Right cardiac atrium (tissue), 5 donors: ENCODE data around the gene SCNN1B. TPM values are rescaled to one million over a fixed set of nuclear protein-coding genes. Genes with fewer than 3 reads are reported as not detected.
"Not testable (repeated sequence)": the region's sequence is repeated elsewhere in the genome, so short reads cannot be mapped to it uniquely, and the experiment has no call there.

ENCODE experiments used
- ATAC-seq, 2 donors: fragments of 200-7000 bp; cut with Tn5 transposase; one replicate each; pipeline versions ENCODE4 v1.8.0 to v1.9.1; 2020; ENCODE audit warnings: moderate library complexity in 2 of 2, mild to moderate bottlenecking in 1 of 2
- DNase-seq, 3 donors: peaks; one replicate each; pipeline ENCODE4 v3.0.0-alpha.2; 2020
- H3K27ac ChIP-seq: one replicate; pipeline ENCODE4 v1.5.1; 2013; ENCODE audit warnings: mild to moderate bottlenecking, low read length, control low read depth, moderate library complexity
- H3K27me3 ChIP-seq: one replicate; pipeline ENCODE4 v1.6.1; 2013; ENCODE audit not compliant: control insufficient read depth, insufficient read depth
- H3K4me1 ChIP-seq: one replicate; pipeline ENCODE4 v1.6.1; 2013; ENCODE audit warnings: low read length; ENCODE audit not compliant: control insufficient read depth, insufficient read depth
- H3K4me3 ChIP-seq: one replicate; pipeline ENCODE4 v1.5.1; 2013; ENCODE audit warnings: low read length, control low read depth
- H3K9me3 ChIP-seq: one replicate; pipeline ENCODE4 v1.6.1; 2013; ENCODE audit warnings: low read length; ENCODE audit not compliant: control insufficient read depth
- WGBS: extraction: QIAGEN DNeasy Blood & Tissue Kit; methylation state at CpG from one replicate; pipeline ENCODE4 v1.1.7; 2013; 5-methylcytosine and 5-hydroxymethylcytosine counted together
- intact Hi-C, 4 donors: fragments of 100-400 bp; cut with DNase I; formaldehyde crosslinking; loops; one replicate each; pipeline versions ENCODE4 v1.11.0 to v1.14.0; 2022 to 2023
- polyA plus RNA-seq: library from polyadenylated mRNA; stranded (reverse); fragments of 200-250 nt; gene quantifications from one replicate; pipeline ENCODE4 v1.2.3, GENCODE V29; 2013
- total RNA-seq, 4 donors: library from RNA; stranded (reverse); fragmentation: NEBNext Ultra II Directional; extraction: Animal tissue kit (Norgen Biotek cat#: 25700); gene quantifications; one replicate each; pipeline ENCODE4 v1.2.1, GENCODE V29; 2021
- donor health status: healthy with polysubstance abuse.
- donor health status: DM: no; HTN: yes; CAD: no.
- donor health status: DM: no; HTN: no; CAD: no.
- donor health status: DM: no; HTN: yes; CAD: no; lungs with severe emphysema.
- donor health status: DM: yes; HTN: yes; CAD: no.

SCNN1B gene
- total and polyA plus RNA-seq, 5 donors, result 0.09 to 0.17 (median 0.13) TPM; not detected in 1

DNA sequence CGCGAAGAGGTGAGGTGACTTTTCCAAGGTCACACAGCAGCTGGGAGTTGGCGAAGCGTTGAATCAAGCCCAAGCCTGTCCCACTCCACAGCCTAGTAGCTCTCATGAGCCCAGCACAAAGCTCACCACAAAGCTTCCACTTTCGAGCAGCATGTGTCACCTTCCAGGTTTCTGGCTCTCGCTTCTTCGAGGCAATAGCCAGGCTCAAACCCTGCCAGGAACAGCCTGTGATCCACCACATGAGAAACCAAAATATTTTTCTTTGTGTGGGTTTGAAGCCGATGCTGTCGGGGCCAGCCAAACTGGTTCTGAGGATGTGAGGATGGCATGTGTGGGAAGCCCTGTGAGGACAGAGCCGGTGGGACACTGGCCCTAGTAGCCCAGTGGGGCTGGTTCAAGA is 82.8 kb downstream of the SCNN1B start:
- WGBS, result 93% methylated on average over 10 of the region's 10 CpGs
- H3K27ac ChIP-seq, result no peak overlapping the region
- intact Hi-C loops, result no loop called here

GRCh38 chr16:23385441-23385840 is 83.3 kb downstream of the SCNN1B start:
- DNase-seq (no peak), ATAC-seq (no peak)
- Histone ChIP-seq H3K4me1 (no peaks in the 10 kb centered on the region), H3K27ac (no peak overlapping the region), H3K9me3 (no peaks in the 10 kb centered on the region), H3K4me3 (no peak overlapping the region), H3K27me3 (no peaks in the 10 kb centered on the region)
- 90% methylated on average over 15 of the region's 15 CpGs for WGBS
- intact Hi-C loops, result no loop called here

More for the DNA sequence above, 82.8 kb downstream of the SCNN1B start:
- ATAC-seq (no peak), DNase-seq (no peak)
- Histone ChIP-seq H3K4me1 (no peaks in the 10 kb centered on the region), H3K27me3 (no peaks in the 10 kb centered on the region), H3K9me3 (no peaks in the 10 kb centered on the region), H3K4me3 (no peak overlapping the region)

- intact Hi-C loops, result no loop called here
- no peaks in the 10 kb centered on the region for H3K9me3 ChIP-seq
- no peak overlapping the region for H3K27ac ChIP-seq
- no peak for ATAC-seq
- H3K4me3 ChIP-seq, result no peak overlapping the region
- no peaks in the 10 kb centered on the region for H3K27me3 ChIP-seq
- no peak for DNase-seq
- 87% methylated on average over 8 of the region's 8 CpGs for WGBS
- no peaks in the 10 kb centered on the region for H3K4me1 ChIP-seq
Observed at GRCh38 chr16:23387666-23388065, 85.6 kb downstream of the SCNN1B start.

- Histone ChIP-seq H3K27ac (no peak overlapping the region), H3K4me3 (no peak overlapping the region), H3K9me3 (no peaks in the 10 kb centered on the region), H3K27me3 (no peaks in the 10 kb centered on the region), H3K4me1 (no peaks in the 10 kb centered on the region)
- intact Hi-C loops, result no loop called here
- 88% methylated on average over 15 of the region's 15 CpGs for WGBS
- ATAC-seq (no peak), DNase-seq (no peak)
Observed at GRCh38 chr16:23388786-23389185, 86.7 kb downstream of the SCNN1B start.

DNA sequence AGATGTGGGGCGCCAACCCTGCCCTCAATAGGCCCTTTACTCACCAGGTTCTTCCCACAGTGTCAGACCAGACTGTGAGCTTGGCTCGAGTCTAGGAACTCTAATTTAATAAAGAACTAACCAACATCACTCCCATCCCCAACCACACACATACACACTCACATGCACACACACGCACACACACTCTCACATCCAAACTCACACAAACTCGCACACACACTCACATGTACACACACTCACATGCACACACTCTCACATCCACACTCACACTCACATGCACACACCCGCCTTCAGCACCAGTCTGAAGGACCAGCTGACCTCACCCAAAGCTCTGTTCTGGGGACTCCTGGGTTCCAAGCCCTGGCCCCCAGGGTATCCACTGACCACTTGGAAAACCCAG is 87.1 kb downstream of the SCNN1B start:
- ATAC-seq (no peak), DNase-seq (no peak)
- Histone ChIP-seq H3K9me3 (no peaks in the 10 kb centered on the region), H3K4me3 (no peak overlapping the region), H3K4me1 (no peaks in the 10 kb centered on the region), H3K27me3 (no peaks in the 10 kb centered on the region), H3K27ac (no peak overlapping the region)
- intact Hi-C loops, result no loop called here
- WGBS, result 94% methylated on average over 5 of the region's 5 CpGs

GRCh38 chr16:23389936-23390335 is 87.8 kb downstream of the SCNN1B start:
- intact Hi-C loops, H3K9me3 ChIP-seq, H3K27ac ChIP-seq, ATAC-seq, DNase-seq, H3K27me3 ChIP-seq, H3K4me3 ChIP-seq, H3K4me1 ChIP-seq: not testable (repeated sequence)
- 96% methylated on average over 8 of the region's 8 CpGs for WGBS

GRCh38 chr16:23391381-23392222 is 89.5 kb downstream of the SCNN1B start:
- WGBS, result 92% methylated on average over 17 of the region's 17 CpGs
- Histone ChIP-seq H3K4me3 (no peak overlapping the region), H3K4me1 (no peaks in the 10 kb centered on the region), H3K27ac (no peak overlapping the region), H3K9me3 (no peaks in the 10 kb centered on the region), H3K27me3 (no peaks in the 10 kb centered on the region)
- intact Hi-C loops, result no loop called here
- ATAC-seq, result no peak
- DNase-seq, result no peak

DNA sequence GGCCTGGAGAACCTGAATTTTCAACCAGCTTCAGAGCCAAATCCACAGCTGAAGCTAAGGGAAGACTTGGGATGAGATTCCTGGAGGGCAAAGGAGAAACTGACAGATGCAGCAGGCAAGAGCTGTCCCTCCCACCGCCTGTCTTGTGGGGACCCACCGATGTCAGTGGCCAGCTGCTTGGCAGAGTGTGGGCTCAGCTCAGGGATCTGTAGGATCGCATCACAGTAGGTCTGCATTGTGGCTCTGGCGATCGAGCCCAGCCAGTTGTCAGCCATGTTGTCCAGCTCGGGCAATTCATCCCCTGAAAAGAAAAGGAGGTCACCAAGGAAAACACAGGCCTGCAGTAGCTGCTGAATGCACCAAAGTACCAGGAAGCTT is 90.1 kb downstream of the SCNN1B start:
- Histone ChIP-seq H3K9me3 (no peaks in the 10 kb centered on the region), H3K27me3 (no peaks in the 10 kb centered on the region), H3K4me3 (no peak overlapping the region), H3K4me1 (no peaks in the 10 kb centered on the region), H3K27ac (no peak overlapping the region)
- 94% methylated on average over 6 of the region's 6 CpGs for WGBS
- no peak for DNase-seq
- no peak for ATAC-seq
- intact Hi-C loops, result no loop called here

GRCh38 chr16:23394141-23394831 is 92.2 kb downstream of the SCNN1B start:
- no peak overlapping the region for H3K4me3 ChIP-seq
- intact Hi-C loops, result no loop called here
- DNase-seq (no peak), ATAC-seq (no peak)
- 68% methylated on average over 4 of the region's 4 CpGs for WGBS
- no peaks in the 10 kb centered on the region for H3K9me3 ChIP-seq
- H3K27me3 ChIP-seq, result no peaks in the 10 kb centered on the region
- no peak overlapping the region for H3K27ac ChIP-seq
- H3K4me1 ChIP-seq, result no peaks in the 10 kb centered on the region

- Histone ChIP-seq H3K4me3 (no peak overlapping the region), H3K9me3 (no peaks in the 10 kb centered on the region), H3K4me1 (no peaks in the 10 kb centered on the region), H3K27ac (no peak overlapping the region), H3K27me3 (no peaks in the 10 kb centered on the region)
- intact Hi-C loops, result no loop called here
- no peak for ATAC-seq
- 90% methylated on average over 6 of the region's 6 CpGs for WGBS
- DNase-seq, result no peak
Observed at GRCh38 chr16:23395732-23396131, 93.6 kb downstream of the SCNN1B start.

- Histone ChIP-seq H3K27ac (no peak overlapping the region), H3K4me1 (no peaks in the 10 kb centered on the region), H3K4me3 (no peak overlapping the region), H3K27me3 (no peaks in the 10 kb centered on the region), H3K9me3 (no peaks in the 10 kb centered on the region)
- intact Hi-C loops, result no loop called here
- WGBS, result 96% methylated on average over 2 of the region's 2 CpGs
- ATAC-seq, result no peak
- DNase-seq, result no peak
Observed at GRCh38 chr16:23397464-23397863, 95.4 kb downstream of the SCNN1B start.
